Thyroid gland (tissue), 4 donors: Measurements from ENCODE around the gene PIEZO2. TPM values are rescaled to one million over a fixed set of nuclear protein-coding genes. Genes with fewer than 3 reads are reported as not detected.

Experiments
- DNase-seq, 2 donors: peaks; one replicate each; pipeline ENCODE4 v3.0.0-alpha.2; 2019
- H3K27ac ChIP-seq, 3 donors: fragments of 200-600 bp; sonication (generic); 1 replicate in 2 of 3; 2 replicates in 1 of 3; pipeline ENCODE4 v1.5.1; 2016 to 2019; ENCODE audit warnings: mild to moderate bottlenecking in 1 of 3, moderate library complexity in 1 of 3
- H3K27me3 ChIP-seq: fragments of 200-600 bp; sonication (generic); one replicate; pipeline ENCODE4 v1.5.1; 2019
- H3K36me3 ChIP-seq, 2 donors: fragments of 200-600 bp; sonication (generic); one replicate each; pipeline ENCODE4 v1.5.1; 2016 to 2019
- H3K4me1 ChIP-seq, 2 donors: fragments of 200-600 bp; sonication (generic); one replicate each; pipeline ENCODE4 v1.5.1; 2017 to 2019
- H3K4me3 ChIP-seq, 3 donors: fragments of 200-600 bp; sonication (generic); replicated peaks in 1 of 3; 1 replicate in 2 of 3; 2 replicates in 1 of 3; pipeline ENCODE4 v1.5.1; 2016; ENCODE audit warnings: mild to moderate bottlenecking in 1 of 3
- H3K9me3 ChIP-seq: fragments of 200-600 bp; sonication (generic); one replicate; pipeline ENCODE4 v1.5.1; 2017
- POLR2A ChIP-seq, 2 donors: fragments of 450-650 bp; IDR thresholded peaks; one replicate each; pipeline ENCODE4 v1.6.1; 2017; ENCODE audit warnings: antibody characterized with exemption in 2 of 2, mild to moderate bottlenecking in 2 of 2, moderate library complexity in 1 of 2
- WGBS, 2 donors: methylation state at CpG; one replicate each; pipeline ENCODE4 v1.1.5; 2017; 5-methylcytosine and 5-hydroxymethylcytosine counted together
- intact Hi-C: fragments of 100-400 bp; cut with DNase I; formaldehyde crosslinking; loops from one replicate; pipeline ENCODE4 v1.15.1; 2023
- total RNA-seq, 4 donors: library from RNA; depleted of rRNA; stranded (reverse); fragments of >200 nt; gene quantifications; one replicate each; pipeline ENCODE4 v1.2.3, GENCODE V29; 2016
- TF ChIP-seq, protein P1 (sequence below), 6 experiments: fragments of 200-600 bp in 3 of 6; fragments of 450-650 bp in 3 of 6; sonication (generic) in 3 of 6; IDR thresholded peaks; one replicate each; pipeline ENCODE4 v1.5.1; 2016 to 2019; ENCODE audit warnings: antibody characterized with exemption in 6 of 6, mild to moderate bottlenecking in 2 of 6, inconsistent platforms in 1 of 6, moderate library complexity in 1 of 6

PIEZO2 gene
- total RNA-seq, 4 donors from 2014 or later, result 5.0 to 13.8 (median 6.1) TPM

DNA sequence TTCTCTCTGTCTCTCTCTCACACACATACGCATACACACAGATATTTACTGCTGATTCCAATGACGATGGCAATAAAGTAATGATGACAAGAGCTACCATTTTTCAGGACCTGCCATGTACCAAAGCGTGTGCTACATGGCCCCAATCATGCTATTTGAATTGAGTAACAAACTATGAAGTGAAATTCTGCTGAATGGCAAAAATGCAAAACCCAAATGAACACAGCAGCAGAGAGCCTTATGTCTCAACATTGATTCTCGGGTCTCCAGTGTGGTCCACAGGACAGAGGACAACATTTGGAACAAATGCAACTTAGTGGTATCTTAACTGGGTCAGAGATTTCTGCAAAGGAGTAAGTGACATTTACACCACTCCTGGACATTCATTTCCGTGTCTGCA is 117.4 kb downstream of the PIEZO2 start:
- Histone ChIP-seq H3K9me3 (no peaks in the 10 kb centered on the region), H3K27me3 (no peaks in the 10 kb centered on the region), H3K27ac (no peak overlapping the region), H3K4me1 (peaks cover 30 to 34% of the 10 kb centered on the region in 2 donors), H3K4me3 (no peak overlapping the region), H3K36me3 (no peaks in the 10 kb centered on the region)
- intact Hi-C loops, result no loop called here
- no peak for DNase-seq
- 96 to 98% methylated on average over 5 of the region's 5 CpGs for WGBS, 2 donors
- TF ChIP-seq, protein P1, sequence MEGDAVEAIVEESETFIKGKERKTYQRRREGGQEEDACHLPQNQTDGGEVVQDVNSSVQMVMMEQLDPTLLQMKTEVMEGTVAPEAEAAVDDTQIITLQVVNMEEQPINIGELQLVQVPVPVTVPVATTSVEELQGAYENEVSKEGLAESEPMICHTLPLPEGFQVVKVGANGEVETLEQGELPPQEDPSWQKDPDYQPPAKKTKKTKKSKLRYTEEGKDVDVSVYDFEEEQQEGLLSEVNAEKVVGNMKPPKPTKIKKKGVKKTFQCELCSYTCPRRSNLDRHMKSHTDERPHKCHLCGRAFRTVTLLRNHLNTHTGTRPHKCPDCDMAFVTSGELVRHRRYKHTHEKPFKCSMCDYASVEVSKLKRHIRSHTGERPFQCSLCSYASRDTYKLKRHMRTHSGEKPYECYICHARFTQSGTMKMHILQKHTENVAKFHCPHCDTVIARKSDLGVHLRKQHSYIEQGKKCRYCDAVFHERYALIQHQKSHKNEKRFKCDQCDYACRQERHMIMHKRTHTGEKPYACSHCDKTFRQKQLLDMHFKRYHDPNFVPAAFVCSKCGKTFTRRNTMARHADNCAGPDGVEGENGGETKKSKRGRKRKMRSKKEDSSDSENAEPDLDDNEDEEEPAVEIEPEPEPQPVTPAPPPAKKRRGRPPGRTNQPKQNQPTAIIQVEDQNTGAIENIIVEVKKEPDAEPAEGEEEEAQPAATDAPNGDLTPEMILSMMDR (IDR thresholded peaks at IDR 0.05), result no peak
- no peak for TF ChIP-seq POLR2A (IDR thresholded peaks at IDR 0.05)

DNA sequence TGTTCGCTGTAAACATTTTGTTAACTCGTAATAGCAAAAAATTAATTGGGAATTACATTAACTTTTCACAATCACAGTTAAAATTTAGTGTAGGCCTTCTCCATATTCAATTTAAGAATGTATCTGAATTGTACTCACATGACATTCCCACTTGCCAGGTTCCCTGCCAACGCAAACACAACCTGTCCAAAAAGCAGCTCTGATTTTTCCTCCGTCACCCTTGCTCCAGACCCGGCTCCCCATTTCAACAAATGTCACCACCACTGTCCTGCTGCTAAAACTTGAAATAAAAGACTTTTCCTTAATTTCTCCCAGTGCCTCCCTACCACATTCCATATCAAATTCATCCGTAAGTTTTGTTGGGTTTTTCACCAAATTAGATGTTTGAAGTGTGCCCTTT is 120.3 kb downstream of the PIEZO2 start:
- Histone ChIP-seq H3K4me3 (no peak overlapping the region), H3K9me3 (no peaks in the 10 kb centered on the region), H3K4me1 (peaks cover 15 to 23% of the 10 kb centered on the region in 2 donors), H3K27me3 (no peaks in the 10 kb centered on the region), H3K27ac (no peak overlapping the region), H3K36me3 (no peaks in the 10 kb centered on the region)
- no peak for TF ChIP-seq POLR2A (IDR thresholded peaks at IDR 0.05)
- TF ChIP-seq, protein P1 (IDR thresholded peaks at IDR 0.05), result no peak
- intact Hi-C loops, result no loop called here
- 90 to 96% methylated on average over 6 of the region's 6 CpGs for WGBS, 2 donors
- no peak for DNase-seq

DNA sequence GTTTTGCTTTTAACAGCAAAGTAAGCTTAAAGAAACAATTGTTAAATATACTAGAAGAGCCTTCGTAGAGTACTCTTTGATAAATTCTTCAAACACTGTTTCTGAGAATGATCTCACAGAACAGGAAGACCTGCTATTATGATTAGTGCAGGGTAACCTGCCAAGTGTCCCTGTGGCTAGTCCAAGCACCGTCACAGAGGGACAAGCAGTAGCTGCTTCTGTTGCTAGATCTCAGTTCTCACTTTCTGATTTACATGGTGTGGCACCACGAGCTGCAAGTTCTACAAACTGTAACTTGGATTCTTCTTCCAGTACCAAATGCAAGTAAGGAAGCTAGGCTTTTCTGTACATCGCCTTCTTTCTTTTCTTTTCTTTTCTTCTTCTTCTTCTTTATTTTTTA is 121.5 kb downstream of the PIEZO2 start:
- peaks cover 15 to 23% of the 10 kb centered on the region in 2 donors for H3K4me1 ChIP-seq
- DNase-seq, result peak; percentile 62 to 78
- no peaks in the 10 kb centered on the region for H3K36me3 ChIP-seq
- no peaks in the 10 kb centered on the region for H3K9me3 ChIP-seq
- peak overlapping the region; percentile 21 to 67 (median 53) for H3K27ac ChIP-seq
- intact Hi-C loops, result no loop called here
- WGBS, 2 donors, result 34 to 37% methylated on average over 4 of the region's 4 CpGs
- H3K27me3 ChIP-seq, result no peaks in the 10 kb centered on the region
- TF ChIP-seq POLR2A (IDR thresholded peaks at IDR 0.05), result peak in 1 of 2 donors; percentile 13
- TF ChIP-seq, protein P1 (IDR thresholded peaks at IDR 0.05), result no peak
- no peak overlapping the region for H3K4me3 ChIP-seq

DNA sequence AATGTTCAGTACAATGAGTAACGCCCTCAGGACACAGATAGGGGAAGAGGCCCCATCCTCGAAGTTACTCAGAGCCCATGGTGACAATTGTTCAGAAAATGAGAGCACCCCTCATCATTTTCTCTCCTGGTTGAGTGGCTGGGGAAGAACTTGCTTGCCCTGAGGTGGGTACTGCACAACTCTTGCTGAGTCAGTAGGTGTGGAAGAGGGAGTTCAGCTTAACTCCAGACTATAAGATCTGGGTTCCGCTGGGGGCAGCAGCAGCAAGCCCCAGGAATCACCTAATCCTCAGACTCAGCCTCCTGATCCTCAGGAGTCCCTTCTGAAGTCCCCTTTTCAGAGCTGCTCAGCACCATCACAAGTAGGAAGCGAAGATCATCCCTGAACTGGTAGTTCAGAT is 123.7 kb downstream of the PIEZO2 start:
- Histone ChIP-seq H3K27me3 (no peaks in the 10 kb centered on the region), H3K27ac (no peak overlapping the region), H3K9me3 (no peaks in the 10 kb centered on the region), H3K4me3 (no peak overlapping the region), H3K4me1 (peaks cover 15 to 20% of the 10 kb centered on the region in 2 donors), H3K36me3 (no peaks in the 10 kb centered on the region)
- TF ChIP-seq POLR2A (IDR thresholded peaks at IDR 0.05), result no peak
- TF ChIP-seq, protein P1 (IDR thresholded peaks at IDR 0.05), result no peak
- intact Hi-C loops, result no loop called here
- 68 to 89% methylated on average over 3 to 4 of the region's 4 CpGs for WGBS, 2 donors
- DNase-seq, result no peak

DNA sequence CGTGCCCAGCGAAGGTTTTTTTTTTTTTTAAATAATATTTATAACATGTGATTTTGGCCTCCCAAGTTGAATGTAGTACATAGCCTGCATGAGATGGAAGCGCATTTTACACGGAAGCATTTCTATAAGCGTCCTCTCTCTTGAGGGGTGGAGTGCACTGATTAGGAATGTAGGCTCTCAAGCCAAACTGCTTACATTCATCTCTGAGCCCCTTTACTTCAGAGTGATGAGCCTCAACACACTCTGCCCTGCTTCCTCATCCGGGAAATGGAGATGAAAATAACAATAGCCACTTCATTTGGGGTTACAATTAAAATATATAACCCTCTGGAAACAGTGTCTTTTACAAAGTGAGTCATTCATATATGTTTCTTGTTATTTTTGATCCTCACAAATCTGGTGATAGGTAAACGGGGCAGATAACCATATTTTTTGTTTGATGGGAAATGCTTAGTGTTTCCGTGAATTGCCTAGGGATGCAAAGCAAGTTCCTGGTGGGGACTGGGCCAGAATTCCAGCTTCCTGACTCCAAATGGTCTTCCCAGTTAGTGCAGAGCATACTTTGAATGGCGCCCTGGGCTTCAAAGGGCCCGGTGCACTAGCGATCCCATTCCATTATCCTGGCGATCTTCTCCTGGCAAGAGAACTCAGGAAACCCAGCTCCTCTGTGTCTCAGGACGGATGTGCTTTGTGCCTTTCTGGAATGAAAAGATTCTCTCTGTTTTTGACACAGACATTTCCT is 124.3 kb downstream of the PIEZO2 start:
- Histone ChIP-seq H3K36me3 (no peaks in the 10 kb centered on the region), H3K27ac (no peak overlapping the region), H3K27me3 (no peaks in the 10 kb centered on the region), H3K4me1 (peaks cover 15 to 19% of the 10 kb centered on the region in 2 donors), H3K4me3 (no peak overlapping the region), H3K9me3 (no peaks in the 10 kb centered on the region)
- 87 to 88% methylated on average over 13 of the region's 13 CpGs for WGBS, 2 donors
- intact Hi-C loops, result no loop called here
- TF ChIP-seq POLR2A (IDR thresholded peaks at IDR 0.05), result no peak
- TF ChIP-seq, protein P1 (IDR thresholded peaks at IDR 0.05), result no peak
- no peak for DNase-seq
